Stimulated activated CD8-positive, alpha-beta memory T cell treated with anti-CD3 and anti-CD28 coated beads, Interleukin-15, amount 100 ng/mL, for 24 hours (primary cell): Measurements from ENCODE around the gene IRF5.
"Not testable (repeated sequence)": the region's sequence is repeated elsewhere in the genome, so short reads cannot be mapped to it uniquely, and the experiment has no call there.

ENCODE experiments used
- DNase-seq: peaks from one replicate; pipeline ENCODE4 v3.0.0-alpha.2; 2020; ENCODE audit warnings: low read depth

The IRF5 gene

GRCh38 chr7:128968624-128969023, 30.9 kb downstream of the IRF5 start:
- DNase-seq = no peak

- DNase-seq = no peak
These were observed 36.7 kb downstream of the IRF5 start for GRCh38 chr7:128974241-128974934.

GRCh38 chr7:128982105-128982504, 44.4 kb downstream of the IRF5 start:
- DNase-seq = no peak

- DNase-seq = no peak
These were observed 47.9 kb downstream of the IRF5 start for GRCh38 chr7:128985660-128986059.

- no peak for DNase-seq
These were observed 48.9 kb downstream of the IRF5 start for GRCh38 chr7:128986609-128987008.

GRCh38 chr7:128988372-128988771, 50.6 kb downstream of the IRF5 start:
- DNase-seq = no peak

GRCh38 chr7:128989961-128990360, 52.2 kb downstream of the IRF5 start:
- DNase-seq = no peak

GRCh38 chr7:128993419-128993818, 55.7 kb downstream of the IRF5 start:
- no peak for DNase-seq

- DNase-seq = not testable (repeated sequence)
These were observed 56.8 kb downstream of the IRF5 start for GRCh38 chr7:128994560-128994959.

GRCh38 chr7:128997181-128997580, 59.5 kb downstream of the IRF5 start:
- DNase-seq = no peak
